ENCODE results near the gene SERP1. TPM values are rescaled to one million over a fixed set of nuclear protein-coding genes. Genes with fewer than 3 reads are reported as not detected.

The SERP1 gene
- total and polyA plus RNA-seq, 2 donors (not counting 3 experiments of a cell fraction or from before 2014, with no cell fraction given) = 81.7 to 103 TPM

GRCh38 chr3:150540991-150541390 is 5.3 kb downstream of the SERP1 start:
- BruUV-seq (replicated peaks) = no TSS peak
- intact Hi-C loops (cut with micrococcal nuclease) = loop anchor here (10.0 kb wide), 1 partner anchor 164 kb away; the partner anchor contains the start of gene ERICH6
- peaks cover 35% of the 10 kb centered on the region for H3K79me2 ChIP-seq (ENCODE audit: control insufficient read depth, insufficient read depth, low read length)
- no peak overlapping the region for H2AFZ ChIP-seq (ENCODE audit: low read depth, low read length)
- no peak overlapping the region for H3K27ac ChIP-seq (ENCODE audit: insufficient read depth, low read depth, low read length)
- no peaks in the 10 kb centered on the region for H3K9me1 ChIP-seq (replicated peaks; ENCODE audit: control insufficient read depth, extremely low read depth, insufficient read depth, low read length)
- FAIRE-seq (no peak), DNase-seq (ENCODE audit: low read depth, low spot score) (no peak)
- H3K9ac ChIP-seq (replicated peaks; ENCODE audit: extremely low read depth, insufficient read depth, low read length) = no peak overlapping the region
- H3K4me2 ChIP-seq (ENCODE audit: insufficient read depth, low read length) = no peak overlapping the region
- CTCF ChIA-PET = interaction anchor here (0.9 kb wide), 1 partner anchor 13 kb away, joined by 3 read pairs; no protein-coding TSS in a partner anchor
- peaks cover 0 to 16% of the 10 kb centered on the region in 2 experiments for H3K36me3 ChIP-seq (ENCODE audit: control insufficient read depth in 2 of 2, extremely low read depth in 1 of 2, insufficient read depth in 2 of 2, low read length in 2 of 2)
- H3K9me3 ChIP-seq (replicated peaks; ENCODE audit: control insufficient read depth, insufficient read depth, low read length) = no peaks in the 10 kb centered on the region
- H3K4me3 ChIP-seq (replicated peaks in 1 of 3; ENCODE audit: insufficient read depth in 1 of 3, low read depth in 1 of 3, low read length in 3 of 3) = no peak overlapping the region
- peaks cover 13% of the 10 kb centered on the region for H3K4me1 ChIP-seq (ENCODE audit: control insufficient read depth, extremely low read depth, insufficient read depth, low read length)
- POLR2A ChIA-PET = interaction anchor here (0.8 kb wide), 1 partner anchor 13 kb away, joined by 3 read pairs; no protein-coding TSS in a partner anchor
- H3K27me3 ChIP-seq (ENCODE audit: control insufficient read depth in 2 of 2, insufficient read depth in 2 of 2, low read length in 2 of 2) = no peaks in the 10 kb centered on the region
- H4K20me1 ChIP-seq (replicated peaks; ENCODE audit: control insufficient read depth, extremely low read depth, insufficient read depth, low read length) = no peaks in the 10 kb centered on the region
- TF ChIP-seq POLR2AphosphoS5 (IDR thresholded peaks at IDR 0.05; ENCODE audit: insufficient read depth, low read depth, low read length) (no peak), MAX (IDR thresholded peaks at IDR 0.05; ENCODE audit: insufficient read depth, insufficient read length) (no peak), FOS (IDR thresholded peaks at IDR 0.05; ENCODE audit: borderline replicate concordance, insufficient read depth, low read length) (no peak), JUN (IDR thresholded peaks at IDR 0.05; ENCODE audit: borderline replicate concordance, insufficient read depth, insufficient read length, low read depth) (no peak), EZH2 (IDR thresholded peaks at IDR 0.05; ENCODE audit: borderline replicate concordance, low read depth, low read length, severe bottlenecking) (no peak), POLR2A (IDR thresholded peaks at IDR 0.05; ENCODE audit: low read depth, low read length) (no peak)
- TF ChIP-seq, protein P1, sequence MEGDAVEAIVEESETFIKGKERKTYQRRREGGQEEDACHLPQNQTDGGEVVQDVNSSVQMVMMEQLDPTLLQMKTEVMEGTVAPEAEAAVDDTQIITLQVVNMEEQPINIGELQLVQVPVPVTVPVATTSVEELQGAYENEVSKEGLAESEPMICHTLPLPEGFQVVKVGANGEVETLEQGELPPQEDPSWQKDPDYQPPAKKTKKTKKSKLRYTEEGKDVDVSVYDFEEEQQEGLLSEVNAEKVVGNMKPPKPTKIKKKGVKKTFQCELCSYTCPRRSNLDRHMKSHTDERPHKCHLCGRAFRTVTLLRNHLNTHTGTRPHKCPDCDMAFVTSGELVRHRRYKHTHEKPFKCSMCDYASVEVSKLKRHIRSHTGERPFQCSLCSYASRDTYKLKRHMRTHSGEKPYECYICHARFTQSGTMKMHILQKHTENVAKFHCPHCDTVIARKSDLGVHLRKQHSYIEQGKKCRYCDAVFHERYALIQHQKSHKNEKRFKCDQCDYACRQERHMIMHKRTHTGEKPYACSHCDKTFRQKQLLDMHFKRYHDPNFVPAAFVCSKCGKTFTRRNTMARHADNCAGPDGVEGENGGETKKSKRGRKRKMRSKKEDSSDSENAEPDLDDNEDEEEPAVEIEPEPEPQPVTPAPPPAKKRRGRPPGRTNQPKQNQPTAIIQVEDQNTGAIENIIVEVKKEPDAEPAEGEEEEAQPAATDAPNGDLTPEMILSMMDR (IDR thresholded peaks at IDR 0.05; ENCODE audit: extremely low read depth in 1 of 2, insufficient read depth in 1 of 2, low read depth in 1 of 2, low read length in 2 of 2) = no peak
- dilution Hi-C loops (cut with MboI; ENCODE audit: extremely low pct_ligation_motif_present, low sequenced_read_pairs) = no loop called here
